Measurements from ENCODE around the gene MRPL36. TPM values are rescaled to one million over a fixed set of nuclear protein-coding genes. Genes with fewer than 3 reads are reported as not detected.

The MRPL36 gene
- total and polyA plus RNA-seq, 2 donors (not counting 3 experiments of a cell fraction or from before 2014, with no cell fraction given): 70.3 to 72.7 TPM

GRCh38 chr5:1771149-1772065, 28.2 kb downstream of the MRPL36 start:
- dilution Hi-C loops (cut with MboI; ENCODE audit: extremely low pct_ligation_motif_present, low sequenced_read_pairs): no loop called here
- Histone ChIP-seq H3K9me1 (replicated peaks; ENCODE audit: control insufficient read depth, extremely low read depth, insufficient read depth, low read length) (no peaks in the 10 kb centered on the region), H3K4me2 (ENCODE audit: insufficient read depth, low read length) (no peak overlapping the region), H2AFZ (ENCODE audit: low read depth, low read length) (no peak overlapping the region), H3K9me3 (replicated peaks; ENCODE audit: control insufficient read depth, insufficient read depth, low read length) (no peaks in the 10 kb centered on the region), H3K4me3 (replicated peaks in 1 of 3; ENCODE audit: insufficient read depth in 1 of 3, low read depth in 1 of 3, low read length in 3 of 3) (no peak overlapping the region), H3K9ac (replicated peaks; ENCODE audit: extremely low read depth, insufficient read depth, low read length) (no peak overlapping the region), H3K27me3 (ENCODE audit: control insufficient read depth in 2 of 2, insufficient read depth in 2 of 2, low read length in 2 of 2) (peaks cover 0 to 3% of the 10 kb centered on the region in 2 experiments), H4K20me1 (replicated peaks; ENCODE audit: control insufficient read depth, extremely low read depth, insufficient read depth, low read length) (no peaks in the 10 kb centered on the region), H3K36me3 (ENCODE audit: control insufficient read depth in 2 of 2, extremely low read depth in 1 of 2, insufficient read depth in 2 of 2, low read length in 2 of 2) (no peaks in the 10 kb centered on the region), H3K79me2 (ENCODE audit: control insufficient read depth, insufficient read depth, low read length) (no peaks in the 10 kb centered on the region), H3K4me1 (ENCODE audit: control insufficient read depth, extremely low read depth, insufficient read depth, low read length) (no peaks in the 10 kb centered on the region), H3K27ac (ENCODE audit: insufficient read depth, low read depth, low read length) (no peak overlapping the region)
- intact Hi-C loops (cut with micrococcal nuclease): no loop called here
- FAIRE-seq: no peak
- DNase-seq (ENCODE audit: low read depth, low spot score): no peak
- no peak for TF ChIP-seq MYC (IDR thresholded peaks at IDR 0.05; ENCODE audit: low read depth, low read length)
- no peak for TF ChIP-seq EZH2 (IDR thresholded peaks at IDR 0.05; ENCODE audit: borderline replicate concordance, low read depth, low read length, severe bottlenecking)
- TF ChIP-seq POLR2A (IDR thresholded peaks at IDR 0.05; ENCODE audit: low read depth, low read length): no peak
- no peak for TF ChIP-seq CTCF (IDR thresholded peaks at IDR 0.05; ENCODE audit: extremely low read depth in 1 of 2, insufficient read depth in 1 of 2, low read depth in 1 of 2, low read length in 2 of 2)
- no peak for TF ChIP-seq FOS (IDR thresholded peaks at IDR 0.05; ENCODE audit: borderline replicate concordance, insufficient read depth, low read length)
- TF ChIP-seq POLR2AphosphoS5 (IDR thresholded peaks at IDR 0.05; ENCODE audit: insufficient read depth, low read depth, low read length): no peak
- no peak for TF ChIP-seq GATA2 (IDR thresholded peaks at IDR 0.05; ENCODE audit: insufficient read depth, insufficient read length, low read depth, low read length)
- TF ChIP-seq JUN (IDR thresholded peaks at IDR 0.05; ENCODE audit: borderline replicate concordance, insufficient read depth, insufficient read length, low read depth): no peak
- no peak for TF ChIP-seq MAX (IDR thresholded peaks at IDR 0.05; ENCODE audit: insufficient read depth, insufficient read length)
- no TSS peak for BruUV-seq (replicated peaks)
- CTCF ChIA-PET: interaction anchor here (1.4 kb wide), 1 partner anchor 30 kb away, joined by 20 read pairs; the partner anchor contains the start of genes MRPL36 and NDUFS6
- POLR2A ChIA-PET: no interaction called here

Data from endothelial cell of umbilical vein (primary cell).